WTC11 (cell line): ENCODE results near the gene LRTM2.

Experiments used
- CREB1 ChIP-seq: sonication (generic); formaldehyde crosslinking; IDR thresholded peaks from 2 replicates; pipeline ENCODE4 v1.8.0; 2023; ENCODE audit warnings: mild to moderate bottlenecking, missing genetic modification reagents
- SMAD3 ChIP-seq: sonication (generic); formaldehyde crosslinking; IDR thresholded peaks from 2 replicates; pipeline ENCODE4 v1.8.0; 2022; ENCODE audit warnings: missing genetic modification reagents, mild to moderate bottlenecking, borderline replicate concordance
- ZBTB21 ChIP-seq: sonication (generic); formaldehyde crosslinking; IDR thresholded peaks from 2 replicates; pipeline ENCODE4 v1.8.1; 2023; ENCODE audit warnings: mild to moderate bottlenecking, missing genetic modification reagents, borderline replicate concordance
- ZNF121 ChIP-seq: sonication (generic); formaldehyde crosslinking; IDR thresholded peaks from 2 replicates; pipeline ENCODE4 v1.8.0; 2023; ENCODE audit warnings: missing genetic modification reagents
- TF ChIP-seq, protein P1 (sequence below): fragments of 250-450 bp; sonication (Bioruptor Pico); IDR thresholded peaks from 2 replicates; pipeline ENCODE4 v1.9.0; 2021; ENCODE audit warnings: mild to moderate bottlenecking
- TF ChIP-seq, protein P2 (sequence below): sonication (generic); formaldehyde crosslinking; IDR thresholded peaks from 2 replicates; pipeline ENCODE4 v1.8.1; 2023; ENCODE audit warnings: mild to moderate bottlenecking, missing genetic modification reagents
- TF ChIP-seq, protein P3 (sequence below): fragments of 200-600 bp; IDR thresholded peaks from 2 replicates; pipeline ENCODE4 v1.8.0; 2022; ENCODE audit warnings: antibody characterized with exemption
- TF ChIP-seq, protein P4 (sequence below): sonication (generic); formaldehyde crosslinking; IDR thresholded peaks from 2 replicates; pipeline ENCODE4 v1.8.1; 2022; ENCODE audit warnings: mild to moderate bottlenecking, moderate library complexity, missing genetic modification reagents
- TF ChIP-seq, protein P5 (sequence below): sonication (generic); formaldehyde crosslinking; IDR thresholded peaks from 2 replicates; pipeline ENCODE4 v1.8.1; 2022; ENCODE audit warnings: low read depth, missing genetic modification reagents, borderline replicate concordance
- TF ChIP-seq, protein P6 (sequence below): sonication (generic); formaldehyde crosslinking; IDR thresholded peaks from 2 replicates; pipeline ENCODE4 v1.8.0; 2022; ENCODE audit warnings: mild to moderate bottlenecking, missing genetic modification reagents

DNA sequence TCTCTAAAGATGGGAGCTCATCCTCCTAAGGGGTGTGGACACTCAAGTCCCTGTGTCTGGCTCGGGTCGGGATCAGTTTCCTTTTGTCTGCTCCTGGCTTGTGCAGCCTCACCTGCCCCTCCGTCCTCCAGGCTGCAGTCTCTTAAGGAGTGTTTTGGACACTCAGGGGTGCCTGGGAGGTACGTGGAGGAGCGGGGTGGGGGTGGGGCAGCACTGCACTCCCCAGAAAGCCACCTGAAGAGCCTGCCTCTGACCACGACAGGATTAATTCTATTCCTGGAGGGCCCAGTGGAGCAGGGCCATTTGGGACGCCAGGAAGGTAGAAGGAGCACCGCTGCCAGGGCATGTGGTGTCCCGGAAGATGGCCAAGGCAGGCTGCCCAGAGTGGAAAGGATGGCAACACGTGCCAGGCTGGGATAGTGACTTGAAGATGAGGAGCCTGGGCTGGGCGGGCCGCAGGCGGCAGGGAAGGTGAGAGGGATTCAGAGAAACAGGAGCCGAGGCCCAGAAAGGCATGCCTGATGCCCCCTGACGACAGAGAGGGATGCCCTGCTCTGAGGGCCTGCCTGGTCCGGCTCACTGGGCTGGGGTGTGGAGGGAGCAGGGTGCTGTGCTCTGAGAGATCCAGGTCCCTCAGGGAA is 14.8 kb upstream of the LRTM2 start:
- TF ChIP-seq ZBTB21 (CRISPR knock-in tag) (no peak), ZNF121 (CRISPR knock-in tag) (no peak), CREB1 (CRISPR knock-in tag) (no peak), SMAD3 (CRISPR knock-in tag) (no peak)
- TF ChIP-seq, protein P1, sequence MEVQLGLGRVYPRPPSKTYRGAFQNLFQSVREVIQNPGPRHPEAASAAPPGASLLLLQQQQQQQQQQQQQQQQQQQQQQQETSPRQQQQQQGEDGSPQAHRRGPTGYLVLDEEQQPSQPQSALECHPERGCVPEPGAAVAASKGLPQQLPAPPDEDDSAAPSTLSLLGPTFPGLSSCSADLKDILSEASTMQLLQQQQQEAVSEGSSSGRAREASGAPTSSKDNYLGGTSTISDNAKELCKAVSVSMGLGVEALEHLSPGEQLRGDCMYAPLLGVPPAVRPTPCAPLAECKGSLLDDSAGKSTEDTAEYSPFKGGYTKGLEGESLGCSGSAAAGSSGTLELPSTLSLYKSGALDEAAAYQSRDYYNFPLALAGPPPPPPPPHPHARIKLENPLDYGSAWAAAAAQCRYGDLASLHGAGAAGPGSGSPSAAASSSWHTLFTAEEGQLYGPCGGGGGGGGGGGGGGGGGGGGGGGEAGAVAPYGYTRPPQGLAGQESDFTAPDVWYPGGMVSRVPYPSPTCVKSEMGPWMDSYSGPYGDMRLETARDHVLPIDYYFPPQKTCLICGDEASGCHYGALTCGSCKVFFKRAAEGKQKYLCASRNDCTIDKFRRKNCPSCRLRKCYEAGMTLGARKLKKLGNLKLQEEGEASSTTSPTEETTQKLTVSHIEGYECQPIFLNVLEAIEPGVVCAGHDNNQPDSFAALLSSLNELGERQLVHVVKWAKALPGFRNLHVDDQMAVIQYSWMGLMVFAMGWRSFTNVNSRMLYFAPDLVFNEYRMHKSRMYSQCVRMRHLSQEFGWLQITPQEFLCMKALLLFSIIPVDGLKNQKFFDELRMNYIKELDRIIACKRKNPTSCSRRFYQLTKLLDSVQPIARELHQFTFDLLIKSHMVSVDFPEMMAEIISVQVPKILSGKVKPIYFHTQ (CRISPR knock-in tag) = no peak
- TF ChIP-seq, protein P2, sequence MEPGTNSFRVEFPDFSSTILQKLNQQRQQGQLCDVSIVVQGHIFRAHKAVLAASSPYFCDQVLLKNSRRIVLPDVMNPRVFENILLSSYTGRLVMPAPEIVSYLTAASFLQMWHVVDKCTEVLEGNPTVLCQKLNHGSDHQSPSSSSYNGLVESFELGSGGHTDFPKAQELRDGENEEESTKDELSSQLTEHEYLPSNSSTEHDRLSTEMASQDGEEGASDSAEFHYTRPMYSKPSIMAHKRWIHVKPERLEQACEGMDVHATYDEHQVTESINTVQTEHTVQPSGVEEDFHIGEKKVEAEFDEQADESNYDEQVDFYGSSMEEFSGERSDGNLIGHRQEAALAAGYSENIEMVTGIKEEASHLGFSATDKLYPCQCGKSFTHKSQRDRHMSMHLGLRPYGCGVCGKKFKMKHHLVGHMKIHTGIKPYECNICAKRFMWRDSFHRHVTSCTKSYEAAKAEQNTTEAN (CRISPR knock-in tag) = no peak
- TF ChIP-seq, protein P3, sequence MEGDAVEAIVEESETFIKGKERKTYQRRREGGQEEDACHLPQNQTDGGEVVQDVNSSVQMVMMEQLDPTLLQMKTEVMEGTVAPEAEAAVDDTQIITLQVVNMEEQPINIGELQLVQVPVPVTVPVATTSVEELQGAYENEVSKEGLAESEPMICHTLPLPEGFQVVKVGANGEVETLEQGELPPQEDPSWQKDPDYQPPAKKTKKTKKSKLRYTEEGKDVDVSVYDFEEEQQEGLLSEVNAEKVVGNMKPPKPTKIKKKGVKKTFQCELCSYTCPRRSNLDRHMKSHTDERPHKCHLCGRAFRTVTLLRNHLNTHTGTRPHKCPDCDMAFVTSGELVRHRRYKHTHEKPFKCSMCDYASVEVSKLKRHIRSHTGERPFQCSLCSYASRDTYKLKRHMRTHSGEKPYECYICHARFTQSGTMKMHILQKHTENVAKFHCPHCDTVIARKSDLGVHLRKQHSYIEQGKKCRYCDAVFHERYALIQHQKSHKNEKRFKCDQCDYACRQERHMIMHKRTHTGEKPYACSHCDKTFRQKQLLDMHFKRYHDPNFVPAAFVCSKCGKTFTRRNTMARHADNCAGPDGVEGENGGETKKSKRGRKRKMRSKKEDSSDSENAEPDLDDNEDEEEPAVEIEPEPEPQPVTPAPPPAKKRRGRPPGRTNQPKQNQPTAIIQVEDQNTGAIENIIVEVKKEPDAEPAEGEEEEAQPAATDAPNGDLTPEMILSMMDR = no peak
- TF ChIP-seq, protein P4, sequence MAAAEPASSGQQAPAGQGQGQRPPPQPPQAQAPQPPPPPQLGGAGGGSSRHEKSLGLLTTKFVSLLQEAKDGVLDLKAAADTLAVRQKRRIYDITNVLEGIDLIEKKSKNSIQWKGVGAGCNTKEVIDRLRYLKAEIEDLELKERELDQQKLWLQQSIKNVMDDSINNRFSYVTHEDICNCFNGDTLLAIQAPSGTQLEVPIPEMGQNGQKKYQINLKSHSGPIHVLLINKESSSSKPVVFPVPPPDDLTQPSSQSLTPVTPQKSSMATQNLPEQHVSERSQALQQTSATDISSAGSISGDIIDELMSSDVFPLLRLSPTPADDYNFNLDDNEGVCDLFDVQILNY (CRISPR knock-in tag) = no peak
- TF ChIP-seq, protein P5, sequence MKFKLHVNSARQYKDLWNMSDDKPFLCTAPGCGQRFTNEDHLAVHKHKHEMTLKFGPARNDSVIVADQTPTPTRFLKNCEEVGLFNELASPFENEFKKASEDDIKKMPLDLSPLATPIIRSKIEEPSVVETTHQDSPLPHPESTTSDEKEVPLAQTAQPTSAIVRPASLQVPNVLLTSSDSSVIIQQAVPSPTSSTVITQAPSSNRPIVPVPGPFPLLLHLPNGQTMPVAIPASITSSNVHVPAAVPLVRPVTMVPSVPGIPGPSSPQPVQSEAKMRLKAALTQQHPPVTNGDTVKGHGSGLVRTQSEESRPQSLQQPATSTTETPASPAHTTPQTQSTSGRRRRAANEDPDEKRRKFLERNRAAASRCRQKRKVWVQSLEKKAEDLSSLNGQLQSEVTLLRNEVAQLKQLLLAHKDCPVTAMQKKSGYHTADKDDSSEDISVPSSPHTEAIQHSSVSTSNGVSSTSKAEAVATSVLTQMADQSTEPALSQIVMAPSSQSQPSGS (CRISPR knock-in tag) = no peak
- TF ChIP-seq, protein P6, sequence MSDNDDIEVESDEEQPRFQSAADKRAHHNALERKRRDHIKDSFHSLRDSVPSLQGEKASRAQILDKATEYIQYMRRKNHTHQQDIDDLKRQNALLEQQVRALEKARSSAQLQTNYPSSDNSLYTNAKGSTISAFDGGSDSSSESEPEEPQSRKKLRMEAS (CRISPR knock-in tag) = no peak
